ENCODE results near the gene ARL8B. TPM values are rescaled to one million over a fixed set of nuclear protein-coding genes. Genes with fewer than 3 reads are reported as not detected.
A peak's percentile ranks its signal among the peaks of the same experiment; 100 is the strongest.

The ARL8B gene
- total RNA-seq, 2 donors from 2014 or later, result 32.8 to 52.6 TPM

GRCh38 chr3:5184499-5184898 lies 62.4 kb downstream of the ARL8B start:
- Histone ChIP-seq H3K4me1 (ENCODE audit: control insufficient read depth in 1 of 2, low read depth in 2 of 2) (peaks cover 9 to 16% of the 10 kb centered on the region in 2 donors), H3K27ac (no peak overlapping the region), H3K27me3 (replicated peaks; ENCODE audit: insufficient read depth) (no peaks in the 10 kb centered on the region), H3K9me3 (no peaks in the 10 kb centered on the region), H3K4me3 (no peak overlapping the region), H3K36me3 (peaks cover 12% of the 10 kb centered on the region)
- DNase-seq (ENCODE audit: low spot score), result no peak
- TF ChIP-seq, protein P1, sequence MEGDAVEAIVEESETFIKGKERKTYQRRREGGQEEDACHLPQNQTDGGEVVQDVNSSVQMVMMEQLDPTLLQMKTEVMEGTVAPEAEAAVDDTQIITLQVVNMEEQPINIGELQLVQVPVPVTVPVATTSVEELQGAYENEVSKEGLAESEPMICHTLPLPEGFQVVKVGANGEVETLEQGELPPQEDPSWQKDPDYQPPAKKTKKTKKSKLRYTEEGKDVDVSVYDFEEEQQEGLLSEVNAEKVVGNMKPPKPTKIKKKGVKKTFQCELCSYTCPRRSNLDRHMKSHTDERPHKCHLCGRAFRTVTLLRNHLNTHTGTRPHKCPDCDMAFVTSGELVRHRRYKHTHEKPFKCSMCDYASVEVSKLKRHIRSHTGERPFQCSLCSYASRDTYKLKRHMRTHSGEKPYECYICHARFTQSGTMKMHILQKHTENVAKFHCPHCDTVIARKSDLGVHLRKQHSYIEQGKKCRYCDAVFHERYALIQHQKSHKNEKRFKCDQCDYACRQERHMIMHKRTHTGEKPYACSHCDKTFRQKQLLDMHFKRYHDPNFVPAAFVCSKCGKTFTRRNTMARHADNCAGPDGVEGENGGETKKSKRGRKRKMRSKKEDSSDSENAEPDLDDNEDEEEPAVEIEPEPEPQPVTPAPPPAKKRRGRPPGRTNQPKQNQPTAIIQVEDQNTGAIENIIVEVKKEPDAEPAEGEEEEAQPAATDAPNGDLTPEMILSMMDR (IDR thresholded peaks at IDR 0.05), result no peak
- no peak for ATAC-seq (ENCODE audit: insufficient number of reproducible peaks, low FRiP score, low read depth)

- Histone ChIP-seq H3K27ac (no peak overlapping the region), H3K9me3 (no peaks in the 10 kb centered on the region), H3K4me1 (ENCODE audit: control insufficient read depth in 1 of 2, low read depth in 2 of 2) (peaks cover 9 to 23% of the 10 kb centered on the region in 2 donors), H3K36me3 (peaks cover 12% of the 10 kb centered on the region), H3K4me3 (no peak overlapping the region), H3K27me3 (replicated peaks; ENCODE audit: insufficient read depth) (no peaks in the 10 kb centered on the region)
- TF ChIP-seq, protein P1 (IDR thresholded peaks at IDR 0.05), result no peak
- no peak for ATAC-seq (ENCODE audit: insufficient number of reproducible peaks, low FRiP score, low read depth)
- no peak for DNase-seq (ENCODE audit: low spot score)
These were observed 63.1 kb downstream of the ARL8B start for GRCh38 chr3:5185093-5185673.

DNA sequence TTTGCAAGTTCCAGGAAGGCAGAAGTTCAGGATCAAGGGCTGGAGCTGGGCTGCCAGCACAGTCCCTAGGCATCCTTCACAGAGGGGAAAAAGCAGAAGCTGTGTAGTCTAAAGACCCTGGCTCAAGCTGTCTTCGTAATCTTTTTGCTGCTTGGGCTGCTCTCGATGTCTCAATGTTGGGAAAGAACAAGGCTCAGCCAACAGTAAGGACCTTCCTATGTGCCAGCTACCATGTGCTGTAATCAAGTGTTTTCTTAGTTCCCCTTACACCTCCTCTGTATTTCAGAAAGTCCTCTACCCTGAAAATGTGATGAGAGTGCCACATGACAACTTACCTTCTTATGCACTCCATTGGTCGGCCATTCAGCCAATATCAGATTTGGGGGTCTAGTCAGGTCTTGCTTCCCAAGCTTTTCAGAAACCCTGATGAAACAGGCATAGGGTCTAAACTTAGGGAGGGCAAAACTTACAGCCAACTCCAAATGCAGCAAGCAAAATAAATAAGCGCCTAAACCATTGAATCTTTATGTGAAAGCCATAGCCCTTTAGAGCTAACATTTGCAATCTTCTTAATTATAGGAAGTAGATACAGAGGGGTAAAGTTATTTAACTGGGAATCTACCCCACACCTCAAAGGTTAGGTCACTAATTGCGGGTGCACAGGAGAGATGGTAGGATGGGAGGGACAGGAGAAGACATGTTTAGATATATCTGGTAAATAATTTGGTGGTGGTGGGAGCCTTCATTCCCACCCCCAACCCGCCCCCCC lies 64.2 kb downstream of the ARL8B start:
- DNase-seq (ENCODE audit: low spot score), result no peak
- peak overlapping the region; percentile 94 for H3K4me3 ChIP-seq
- peak overlapping the region; percentile 31 to 66 for H3K27ac ChIP-seq
- ATAC-seq (ENCODE audit: insufficient number of reproducible peaks, low FRiP score, low read depth), result no peak
- H3K36me3 ChIP-seq, result peaks cover 6% of the 10 kb centered on the region
- TF ChIP-seq, protein P1 (IDR thresholded peaks at IDR 0.05), result no peak
- H3K9me3 ChIP-seq, result no peaks in the 10 kb centered on the region
- peaks cover 12 to 27% of the 10 kb centered on the region in 2 donors for H3K4me1 ChIP-seq (ENCODE audit: control insufficient read depth in 1 of 2, low read depth in 2 of 2)
- no peaks in the 10 kb centered on the region for H3K27me3 ChIP-seq (replicated peaks; ENCODE audit: insufficient read depth)

DNA sequence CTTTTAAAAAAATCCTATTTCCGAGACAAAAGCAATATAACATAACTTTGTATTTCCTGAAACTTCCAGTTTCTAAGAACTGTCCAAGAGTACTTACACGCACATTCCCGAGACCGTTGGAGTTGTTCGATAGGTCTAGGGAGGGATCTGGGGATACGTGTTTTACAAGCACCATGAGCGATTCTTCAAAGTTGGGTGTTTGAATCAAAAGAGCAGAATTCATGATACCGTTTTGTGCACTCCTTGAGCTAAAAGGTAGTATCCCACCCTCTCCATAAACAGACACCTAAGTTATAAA lies 64.7 kb downstream of the ARL8B start:
- Histone ChIP-seq H3K4me3 (peak overlapping the region; percentile 94), H3K36me3 (peaks cover under 1% of the 10 kb centered on the region), H3K27me3 (replicated peaks; ENCODE audit: insufficient read depth) (no peaks in the 10 kb centered on the region), H3K4me1 (ENCODE audit: control insufficient read depth in 1 of 2, low read depth in 2 of 2) (peaks cover 12 to 27% of the 10 kb centered on the region in 2 donors), H3K9me3 (no peaks in the 10 kb centered on the region), H3K27ac (peak overlapping the region; percentile 52 to 66)
- no peak for ATAC-seq (ENCODE audit: insufficient number of reproducible peaks, low FRiP score, low read depth)
- TF ChIP-seq, protein P1 (IDR thresholded peaks at IDR 0.05), result no peak
- DNase-seq (ENCODE audit: low spot score), result no peak

- no peaks in the 10 kb centered on the region for H3K9me3 ChIP-seq
- H3K27ac ChIP-seq, result peak within 1 kb of the TSS; percentile 93
- peaks cover 12 to 27% of the 10 kb centered on the region in 2 donors for H3K4me1 ChIP-seq (ENCODE audit: control insufficient read depth in 1 of 2, low read depth in 2 of 2)
- TF ChIP-seq, protein P1 (IDR thresholded peaks at IDR 0.05), result no peak
- H3K27me3 ChIP-seq (replicated peaks; ENCODE audit: insufficient read depth), result no peaks in the 10 kb centered on the region
- H3K36me3 ChIP-seq, result no peaks in the 10 kb centered on the region
- H3K4me3 ChIP-seq, result peak within 1 kb of the TSS; percentile 94
- DNase-seq (ENCODE audit: low spot score), result peak; percentile 57
- peak; percentile 89 for ATAC-seq (ENCODE audit: insufficient number of reproducible peaks, low FRiP score, low read depth)
These were observed 65.2 kb downstream of the ARL8B start, which contains the start of gene EDEM1 for GRCh38 chr3:5187156-5187919. Gene EDEM1 (plus strand): TSS chr3:5187707. CDS start chr3:5187806, 99 bp downstream.

All from thoracic aorta (tissue), 2 donors.